Mesothelial cell of epicardium (in vitro differentiated cells): ENCODE measurements around the gene RASSF10. TPM values are rescaled to one million over a fixed set of nuclear protein-coding genes. Genes with fewer than 3 reads are reported as not detected.

ENCODE experiments used
- DNase-seq, 2 experiments: peaks; one replicate each; pipeline ENCODE4 v3.0.0; 2021; ENCODE audit warnings: low spot score in 2 of 2; ENCODE audit not compliant: unreplicated experiment in 2 of 2
- H3K27ac Mint-ChIP-seq: 2 replicates; pipeline ENCODE4 v1.8.0; 2021; ENCODE audit warnings: mixed read lengths
- H3K27me3 Mint-ChIP-seq: 2 replicates; pipeline ENCODE4 v1.8.0; 2021; ENCODE audit warnings: low read depth, mixed read lengths
- H3K36me3 Mint-ChIP-seq: 2 replicates; pipeline ENCODE4 v1.8.0; 2021; ENCODE audit warnings: mixed read lengths
- H3K4me1 Mint-ChIP-seq: 2 replicates; pipeline ENCODE4 v1.8.0; 2021; ENCODE audit warnings: mixed read lengths
- H3K4me3 Mint-ChIP-seq: 2 replicates; pipeline ENCODE4 v1.8.0; 2021; ENCODE audit warnings: mild to moderate bottlenecking, moderate library complexity, mixed read lengths
- H3K9me3 Mint-ChIP-seq: 2 replicates; pipeline ENCODE4 v1.8.0; 2021; ENCODE audit warnings: mixed read lengths
- total RNA-seq: library from RNA; stranded (reverse); gene quantifications from 3 replicates; pipeline ENCODE4 v1.2.1, GENCODE V29; 2021
- TF ChIP-seq, protein P1 (sequence below): fragments of 200-600 bp; sonication (generic); IDR thresholded peaks from one replicate; pipeline ENCODE4 v1.5.0; 2021; ENCODE audit warnings: antibody characterized with exemption; ENCODE audit not compliant: unreplicated experiment

RASSF10 gene
- total RNA-seq, 1 donor from 2014 or later: 0.09 TPM

DNA sequence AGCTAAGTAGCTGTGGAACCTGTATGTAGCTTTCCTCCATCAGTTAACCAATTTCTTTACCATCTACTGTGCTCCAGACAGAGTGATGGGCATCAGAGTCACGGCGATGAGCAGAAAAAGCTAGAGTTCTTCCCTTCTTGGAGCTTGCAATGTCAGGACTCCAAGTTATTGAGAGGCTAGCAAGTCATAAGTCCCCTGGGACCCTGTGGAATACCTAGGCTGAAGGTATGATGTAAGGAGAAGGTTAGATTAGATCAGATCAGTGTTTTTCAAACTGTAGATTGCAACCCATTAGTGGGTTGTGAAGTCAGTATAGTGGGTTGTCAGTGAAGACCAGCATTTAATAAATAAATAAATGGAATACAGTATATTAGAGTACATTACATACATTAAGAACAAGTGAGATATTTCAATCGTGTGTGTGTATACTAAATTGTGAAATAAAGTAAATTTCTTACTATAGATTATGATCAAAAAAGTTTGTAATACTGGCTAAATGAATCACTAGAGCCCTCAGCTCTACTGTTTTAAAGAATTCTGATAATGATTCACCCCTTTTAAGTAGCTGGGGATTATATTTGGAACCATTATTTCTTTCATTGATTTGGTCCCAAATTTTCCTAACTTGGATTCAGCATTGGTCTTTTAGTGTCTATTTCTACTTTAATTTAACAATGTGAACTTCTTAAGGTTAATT, 52.3 kb downstream of the RASSF10 start:
- no peaks in the 10 kb centered on the region for H3K27me3 Mint-ChIP-seq
- no peak overlapping the region for H3K4me3 Mint-ChIP-seq
- no peaks in the 10 kb centered on the region for H3K36me3 Mint-ChIP-seq
- H3K4me1 Mint-ChIP-seq: peaks cover 6% of the 10 kb centered on the region
- no peak for DNase-seq
- H3K27ac Mint-ChIP-seq: no peak overlapping the region
- H3K9me3 Mint-ChIP-seq: peaks cover 13% of the 10 kb centered on the region
- TF ChIP-seq, protein P1, sequence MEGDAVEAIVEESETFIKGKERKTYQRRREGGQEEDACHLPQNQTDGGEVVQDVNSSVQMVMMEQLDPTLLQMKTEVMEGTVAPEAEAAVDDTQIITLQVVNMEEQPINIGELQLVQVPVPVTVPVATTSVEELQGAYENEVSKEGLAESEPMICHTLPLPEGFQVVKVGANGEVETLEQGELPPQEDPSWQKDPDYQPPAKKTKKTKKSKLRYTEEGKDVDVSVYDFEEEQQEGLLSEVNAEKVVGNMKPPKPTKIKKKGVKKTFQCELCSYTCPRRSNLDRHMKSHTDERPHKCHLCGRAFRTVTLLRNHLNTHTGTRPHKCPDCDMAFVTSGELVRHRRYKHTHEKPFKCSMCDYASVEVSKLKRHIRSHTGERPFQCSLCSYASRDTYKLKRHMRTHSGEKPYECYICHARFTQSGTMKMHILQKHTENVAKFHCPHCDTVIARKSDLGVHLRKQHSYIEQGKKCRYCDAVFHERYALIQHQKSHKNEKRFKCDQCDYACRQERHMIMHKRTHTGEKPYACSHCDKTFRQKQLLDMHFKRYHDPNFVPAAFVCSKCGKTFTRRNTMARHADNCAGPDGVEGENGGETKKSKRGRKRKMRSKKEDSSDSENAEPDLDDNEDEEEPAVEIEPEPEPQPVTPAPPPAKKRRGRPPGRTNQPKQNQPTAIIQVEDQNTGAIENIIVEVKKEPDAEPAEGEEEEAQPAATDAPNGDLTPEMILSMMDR: no peak
